ENCODE data around the gene BBS9.
A peak's percentile ranks its signal among the peaks of the same experiment; 100 is the strongest.

BBS9 gene

GRCh38 chr7:33128631-33128989 lies 754 bp upstream of the BBS9 start:
- DNase-seq: no peak

GRCh38 chr7:33129806-33130153 lies 416 bp downstream of the BBS9 start:
- DNase-seq: no peak

- DNase-seq: peak; percentile 6
These were observed 820 bp downstream of the BBS9 start for GRCh38 chr7:33130184-33130583.

- DNase-seq: no peak
These were observed 7.7 kb downstream of the BBS9 start for GRCh38 chr7:33137103-33137502.

- no peak for DNase-seq
These were observed 13.2 kb downstream of the BBS9 start for GRCh38 chr7:33142585-33142984.

GRCh38 chr7:33143996-33144718 lies 14.8 kb downstream of the BBS9 start:
- peak; percentile 9 for DNase-seq

- DNase-seq: no peak
These were observed 15.8 kb downstream of the BBS9 start for GRCh38 chr7:33145156-33145555.

- DNase-seq: no peak
These were observed 22.7 kb downstream of the BBS9 start for GRCh38 chr7:33152087-33152486.

- DNase-seq: peak; percentile 71
These were observed 26.4 kb downstream of the BBS9 start for GRCh38 chr7:33155811-33156210.

- DNase-seq: no peak
These were observed 27.1 kb downstream of the BBS9 start for GRCh38 chr7:33156441-33156840.

- peak; percentile 40 for DNase-seq
These were observed 27.9 kb downstream of the BBS9 start for GRCh38 chr7:33157311-33157710.

GRCh38 chr7:33157781-33158180 lies 28.4 kb downstream of the BBS9 start:
- peak; percentile 26 for DNase-seq

- DNase-seq: no peak
These were observed 48.5 kb downstream of the BBS9 start for GRCh38 chr7:33177876-33178275.

- DNase-seq: no peak
These were observed 50.2 kb downstream of the BBS9 start for GRCh38 chr7:33179519-33179918.

GRCh38 chr7:33183504-33183903 lies 54.1 kb downstream of the BBS9 start:
- DNase-seq: no peak

GRCh38 chr7:33184828-33185227 lies 55.5 kb downstream of the BBS9 start:
- no peak for DNase-seq

GRCh38 chr7:33185786-33186185 lies 56.4 kb downstream of the BBS9 start:
- DNase-seq: peak; percentile 62

GRCh38 chr7:33186192-33186591 lies 56.8 kb downstream of the BBS9 start:
- DNase-seq: peak; percentile 68

- no peak for DNase-seq
These were observed 61.4 kb downstream of the BBS9 start for GRCh38 chr7:33190688-33191304.

- no peak for DNase-seq
These were observed 62.0 kb downstream of the BBS9 start for GRCh38 chr7:33191340-33191739.

- DNase-seq: no peak
These were observed 63.4 kb downstream of the BBS9 start for GRCh38 chr7:33192695-33193291.

- DNase-seq: no peak
These were observed 64.0 kb downstream of the BBS9 start for GRCh38 chr7:33193308-33193864.

- DNase-seq: peak; percentile 78
These were observed 65.9 kb downstream of the BBS9 start for GRCh38 chr7:33195264-33195663.

- DNase-seq: peak; percentile 19
These were observed 66.9 kb downstream of the BBS9 start for GRCh38 chr7:33196221-33196620.
